A549 (cell line): ENCODE results near the gene FAM240B. TPM values are rescaled to one million over a fixed set of nuclear protein-coding genes. Genes with fewer than 3 reads are reported as not detected.
A peak's percentile ranks its signal among the peaks of the same experiment; 100 is the strongest.

ENCODE experiments used
- ATAC-seq, 2 experiments: fragments of 200-7000 bp in 1 of 2; fragments of >200 bp in 1 of 2; cut with Nextera tagmentation in 1 of 2; cut with Tn5 transposase in 1 of 2; 3 replicates each; pipeline versions ENCODE4 v1.8.0 to v1.9.1; 2018 to 2020; ENCODE audit warnings: mild to moderate bottlenecking in 1 of 2, moderate library complexity in 1 of 2
- CTCF ChIA-PET: fragments of 300-600 bp; sonication (Branson Sonifier 250); formaldehyde crosslinking; extraction: SDS; loops from one replicate; lab custom pipeline; 2021; ENCODE audit warnings: antibody characterized with exemption, inconsistent platforms; lab: Yijun Ruan, JAX
- POLR2A ChIA-PET: fragments of 350-600 bp; formaldehyde crosslinking; extraction: SDS; loops from one replicate; lab custom pipeline; 2021; ENCODE audit warnings: antibody characterized with exemption, inconsistent platforms; lab: Yijun Ruan, JAX
- DNase-seq, 2 experiments: peaks; one replicate each; pipeline versions ENCODE4 v3.0.0 to v3.0.0-alpha.2; 2011 to 2016; ENCODE audit warnings: low read depth in 1 of 2, low spot score in 1 of 2
- FAIRE-seq: peaks from 2 replicates; lab custom pipeline; 2011; peaks lifted over from hg19 to GRCh38; lab: Jason Lieb, UNC
- H3K27ac ChIP-seq, 2 experiments: fragments of >200 bp; sonication (Bioruptor Twin); formaldehyde crosslinking; 3 replicates each; pipeline ENCODE4 v1.5.1; 2016 to 2017
- H3K4me1 ChIP-seq: fragments of >200 bp; sonication (Bioruptor Twin); formaldehyde crosslinking; 3 replicates; pipeline ENCODE4 v1.6.1; 2016
- H3K4me2 ChIP-seq: fragments of >200 bp; sonication (Bioruptor Twin); formaldehyde crosslinking; 3 replicates; pipeline ENCODE4 v1.6.1; 2016
- H3K4me3 ChIP-seq: fragments of >200 bp; sonication (Bioruptor Twin); formaldehyde crosslinking; 3 replicates; pipeline ENCODE4 v1.5.1; 2016
- H3K9me3 ChIP-seq: fragments of >200 bp; sonication (Bioruptor Twin); formaldehyde crosslinking; 3 replicates; pipeline ENCODE4 v1.6.1; 2016
- CBX8 ChIP-seq: fragments of 200-600 bp; sonication (generic); IDR thresholded peaks from 2 replicates; pipeline ENCODE4 v1.6.1; 2016
- CHD4 ChIP-seq: fragments of 200-600 bp; sonication (generic); IDR thresholded peaks from 2 replicates; pipeline ENCODE4 v1.6.1; 2016; ENCODE audit warnings: antibody characterized with exemption, mild to moderate bottlenecking, borderline replicate concordance
- CTCF ChIP-seq: fragments of >200 bp; sonication (Bioruptor Twin); formaldehyde crosslinking; IDR thresholded peaks from 3 replicates; pipeline ENCODE4 v1.5.1; 2016
- E2F6 ChIP-seq: IDR thresholded peaks from 2 replicates; pipeline ENCODE4 v1.6.1; 2012; ENCODE audit warnings: low read depth, borderline replicate concordance
- FOSB ChIP-seq: fragments of 250-450 bp; sonication (Bioruptor Pico); IDR thresholded peaks from 2 replicates; pipeline ENCODE4 v1.5.0; 2020; ENCODE audit warnings: mild to moderate bottlenecking, moderate library complexity
- FOSL2 ChIP-seq, 2 experiments: fragments of 450-650 bp in 1 of 2; fragments of >200 bp in 1 of 2; sonication (Bioruptor Twin) in 1 of 2; formaldehyde crosslinking; IDR thresholded peaks; 2 replicates each; pipeline versions ENCODE4 v1.5.0 to v1.6.1; 2016 to 2020; ENCODE audit warnings: mild to moderate bottlenecking in 1 of 2, moderate library complexity in 1 of 2
- GATA3 ChIP-seq: IDR thresholded peaks from 2 replicates; pipeline ENCODE4 v1.6.1; 2012; ENCODE audit warnings: borderline replicate concordance
- HEYL ChIP-seq: fragments of 250-450 bp; sonication (Bioruptor Pico); IDR thresholded peaks from 2 replicates; pipeline ENCODE4 v1.8.0; 2021; ENCODE audit warnings: mild to moderate bottlenecking, moderate library complexity
- HOXA7 ChIP-seq: fragments of 250-450 bp; sonication (Bioruptor Pico); IDR thresholded peaks from 2 replicates; pipeline ENCODE4 v1.5.0; 2020; ENCODE audit warnings: mild to moderate bottlenecking, moderate library complexity
- JUN ChIP-seq, 2 experiments: fragments of >200 bp; sonication (Bioruptor Twin); formaldehyde crosslinking; IDR thresholded peaks; 2 replicates in 1 of 2; 3 replicates in 1 of 2; pipeline ENCODE4 v1.6.1; 2016 to 2017
- KDM1A ChIP-seq: fragments of 200-600 bp; sonication (generic); IDR thresholded peaks from 2 replicates; pipeline ENCODE4 v1.6.1; 2016; ENCODE audit warnings: low read depth, mild to moderate bottlenecking
- MAFK ChIP-seq: fragments of 450-650 bp; IDR thresholded peaks from 2 replicates; pipeline ENCODE4 v1.6.1; 2014; ENCODE audit not compliant: partially characterized antibody
- MAX ChIP-seq: IDR thresholded peaks from 2 replicates; pipeline ENCODE4 v1.6.1; 2012
- MAZ ChIP-seq: fragments of 150-350 bp; IDR thresholded peaks from 2 replicates; pipeline ENCODE4 v1.6.1; 2014; ENCODE audit warnings: antibody characterized with exemption, low read depth, low read length, borderline replicate concordance
- NFE2L2 ChIP-seq: fragments of 150-350 bp; conservative IDR thresholded peaks from 2 replicates; pipeline ENCODE4 v1.6.1; 2014; ENCODE audit warnings: low read length
- POLR2A ChIP-seq: IDR thresholded peaks from 2 replicates; pipeline ENCODE4 v1.6.1; 2012; ENCODE audit warnings: mild to moderate bottlenecking, low read length
- POLR2AphosphoS2 ChIP-seq: conservative IDR thresholded peaks from 2 replicates; pipeline ENCODE4 v1.6.1; 2012; ENCODE audit warnings: low read length, improper control_type of control experiment, inconsistent platforms
- RAD21 ChIP-seq, 2 experiments: fragments of >200 bp in 1 of 2; sonication (Bioruptor Twin) in 1 of 2; formaldehyde crosslinking in 1 of 2; IDR thresholded peaks in 1 of 2; conservative IDR thresholded peaks in 1 of 2; 2 replicates in 1 of 2; 3 replicates in 1 of 2; pipeline ENCODE4 v1.6.1; 2012 to 2018; ENCODE audit warnings: inconsistent platforms in 1 of 2
- RARB ChIP-seq: fragments of 250-450 bp; sonication (Bioruptor Pico); IDR thresholded peaks from 2 replicates; pipeline ENCODE4 v1.8.0; 2021; ENCODE audit warnings: mild to moderate bottlenecking, moderate library complexity
- RFX5 ChIP-seq: fragments of 450-650 bp; IDR thresholded peaks from 2 replicates; pipeline ENCODE4 v1.7.1; 2014; ENCODE audit warnings: antibody characterized with exemption, mild to moderate bottlenecking, moderate library complexity
- SMC3 ChIP-seq: fragments of >200 bp; sonication (Bioruptor Twin); formaldehyde crosslinking; IDR thresholded peaks from 3 replicates; pipeline ENCODE4 v1.6.1; 2018; ENCODE audit warnings: inconsistent platforms
- ZC3H11A ChIP-seq: fragments of 450-650 bp; IDR thresholded peaks from 2 replicates; pipeline ENCODE4 v1.6.1; 2014; ENCODE audit warnings: antibody characterized with exemption, mild to moderate bottlenecking
- ZFP36 ChIP-seq: fragments of 450-650 bp; IDR thresholded peaks from 2 replicates; pipeline ENCODE4 v1.6.1; 2014; ENCODE audit warnings: borderline replicate concordance; ENCODE audit not compliant: partially characterized antibody
- ZNF302 ChIP-seq: fragments of 250-450 bp; sonication (Bioruptor Pico); IDR thresholded peaks from 2 replicates; pipeline ENCODE4 v1.9.0; 2021; ENCODE audit warnings: inconsistent platforms, mild to moderate bottlenecking, moderate library complexity
- ZSCAN20 ChIP-seq: fragments of 250-450 bp; sonication (Bioruptor Pico); IDR thresholded peaks from 2 replicates; pipeline ENCODE4 v1.8.0; 2022; ENCODE audit warnings: mild to moderate bottlenecking, moderate library complexity
- WGBS: methylation state at CpG from one replicate; pipeline ENCODE4 v1.1.6; 2017; ENCODE audit errors: missing lambda C conversion rate; 5-methylcytosine and 5-hydroxymethylcytosine counted together
- polyA plus RNA-seq, 4 experiments: library from polyadenylated mRNA; depleted of rRNA in 3 of 4; stranded (reverse); fragments of >200 nt; fragmentation: RNase III in 1 of 4; extraction: RNeasy Plus Mini Kit Qiagen cat#74134 plus additional on column Dnase treatment in 1 of 4; gene quantifications; 2 replicates in 3 of 4; 3 replicates in 1 of 4; pipeline ENCODE4 v1.2.3, GENCODE V29; 2011 to 2017
- TF ChIP-seq, protein P1 (sequence below): fragments of 250-450 bp; sonication (Bioruptor Pico); IDR thresholded peaks from 2 replicates; pipeline ENCODE4 v1.5.0; 2020; ENCODE audit warnings: low read depth, mild to moderate bottlenecking, moderate library complexity
- TF ChIP-seq, protein P2 (sequence below): fragments of 200-600 bp; sonication (generic); IDR thresholded peaks from 2 replicates; pipeline ENCODE4 v1.6.1; 2016; ENCODE audit warnings: antibody characterized with exemption, mild to moderate bottlenecking, moderate library complexity

The FAM240B gene
- polyA plus RNA-seq, 2 of the 4 experiments (the other 2 are of a cell fraction), result not detected

- 68% methylated on average over 8 of the region's 8 CpGs for WGBS
- peak overlapping the region; percentile 79 to 88 for H3K27ac ChIP-seq
Measured at GRCh38 chr9:38687992-38688391, 31.9 kb downstream of the FAM240B start.

GRCh38 chr9:38687389-38687842 is 32.5 kb downstream of the FAM240B start:
- H3K27ac ChIP-seq, result peak overlapping the region; percentile 79 to 88
- peak overlapping the region; percentile 27 for H3K4me3 ChIP-seq
- ChIA-PET POLR2A (interaction anchor here (1.3 kb wide), 1 partner anchor 67 kb away, joined by 5 read pairs; the partner anchor contains the start of gene ANKRD18A), CTCF (interaction anchor here (1.2 to 3.7 kb wide), 3 partner anchors 20 to 67 kb away, joined by 4 to 11 read pairs (median 5); partner anchors contain the start of gene ANKRD18A)
- DNase-seq (peak; percentile 58 to 71), FAIRE-seq (no peak), ATAC-seq (peak; percentile 76 to 84)
- WGBS, result 25% methylated on average over 21 of the region's 21 CpGs
- peaks cover 55% of the 10 kb centered on the region for H3K4me1 ChIP-seq
- H3K9me3 ChIP-seq, result no peaks in the 10 kb centered on the region
- peak overlapping the region; percentile 81 for H3K4me2 ChIP-seq
- TF ChIP-seq RAD21 (conservative IDR thresholded peaks at IDR 0.05 in 1 of 2, IDR thresholded peaks at IDR 0.05 in 1 of 2) (no peak), GATA3 (no peak), FOSB (CRISPR knock-in tag) (no peak), CHD4 (no peak), MAX (peak; percentile 67), CBX8 (no peak), RFX5 (no peak), JUN (IDR thresholded peaks at IDR 0.05) (no peak; a peak in 1 of 5 replicates), MAZ (no peak), HOXA7 (no peak), E2F6 (peak; percentile 75; the same call in 1 of the 2 replicates), FOSL2 (IDR thresholded peaks at IDR 0.05) (0 out of 2 replicates have a peak, but pooled peaks have one; percentile 15), FOSL2 (CRISPR knock-in tag; IDR thresholded peaks at IDR 0.05) (peak; percentile 90), NFE2L2 (peak; percentile 59), KDM1A (no peak), MAFK (peak; percentile 79), POLR2A (0 out of 2 replicates have a peak, but pooled peaks have one; percentile 21), CTCF (no peak), POLR2AphosphoS2 (no peak)
- TF ChIP-seq, protein P1, sequence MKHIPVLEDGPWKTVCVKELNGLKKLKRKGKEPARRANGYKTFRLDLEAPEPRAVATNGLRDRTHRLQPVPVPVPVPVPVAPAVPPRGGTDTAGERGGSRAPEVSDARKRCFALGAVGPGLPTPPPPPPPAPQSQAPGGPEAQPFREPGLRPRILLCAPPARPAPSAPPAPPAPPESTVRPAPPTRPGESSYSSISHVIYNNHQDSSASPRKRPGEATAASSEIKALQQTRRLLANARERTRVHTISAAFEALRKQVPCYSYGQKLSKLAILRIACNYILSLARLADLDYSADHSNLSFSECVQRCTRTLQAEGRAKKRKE (CRISPR knock-in tag), result no peak
- TF ChIP-seq, protein P2, sequence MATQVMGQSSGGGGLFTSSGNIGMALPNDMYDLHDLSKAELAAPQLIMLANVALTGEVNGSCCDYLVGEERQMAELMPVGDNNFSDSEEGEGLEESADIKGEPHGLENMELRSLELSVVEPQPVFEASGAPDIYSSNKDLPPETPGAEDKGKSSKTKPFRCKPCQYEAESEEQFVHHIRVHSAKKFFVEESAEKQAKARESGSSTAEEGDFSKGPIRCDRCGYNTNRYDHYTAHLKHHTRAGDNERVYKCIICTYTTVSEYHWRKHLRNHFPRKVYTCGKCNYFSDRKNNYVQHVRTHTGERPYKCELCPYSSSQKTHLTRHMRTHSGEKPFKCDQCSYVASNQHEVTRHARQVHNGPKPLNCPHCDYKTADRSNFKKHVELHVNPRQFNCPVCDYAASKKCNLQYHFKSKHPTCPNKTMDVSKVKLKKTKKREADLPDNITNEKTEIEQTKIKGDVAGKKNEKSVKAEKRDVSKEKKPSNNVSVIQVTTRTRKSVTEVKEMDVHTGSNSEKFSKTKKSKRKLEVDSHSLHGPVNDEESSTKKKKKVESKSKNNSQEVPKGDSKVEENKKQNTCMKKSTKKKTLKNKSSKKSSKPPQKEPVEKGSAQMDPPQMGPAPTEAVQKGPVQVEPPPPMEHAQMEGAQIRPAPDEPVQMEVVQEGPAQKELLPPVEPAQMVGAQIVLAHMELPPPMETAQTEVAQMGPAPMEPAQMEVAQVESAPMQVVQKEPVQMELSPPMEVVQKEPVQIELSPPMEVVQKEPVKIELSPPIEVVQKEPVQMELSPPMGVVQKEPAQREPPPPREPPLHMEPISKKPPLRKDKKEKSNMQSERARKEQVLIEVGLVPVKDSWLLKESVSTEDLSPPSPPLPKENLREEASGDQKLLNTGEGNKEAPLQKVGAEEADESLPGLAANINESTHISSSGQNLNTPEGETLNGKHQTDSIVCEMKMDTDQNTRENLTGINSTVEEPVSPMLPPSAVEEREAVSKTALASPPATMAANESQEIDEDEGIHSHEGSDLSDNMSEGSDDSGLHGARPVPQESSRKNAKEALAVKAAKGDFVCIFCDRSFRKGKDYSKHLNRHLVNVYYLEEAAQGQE, result no peak

More at GRCh38 chr9:38687992-38688391, 31.9 kb downstream of the FAM240B start:
- H3K4me2 ChIP-seq, result peak overlapping the region; percentile 81
- POLR2A ChIA-PET, result interaction anchor here (1.3 kb wide), 1 partner anchor 68 kb away, joined by 5 read pairs; the partner anchor contains the start of gene ANKRD18A
- H3K4me1 ChIP-seq, result peaks cover 49% of the 10 kb centered on the region
- CTCF ChIA-PET, result interaction anchor here (1.8 to 3.7 kb wide), 2 partner anchors 46 to 67 kb away, joined by 4 to 11 read pairs; partner anchors contain the start of gene ANKRD18A
- no peaks in the 10 kb centered on the region for H3K9me3 ChIP-seq
- FAIRE-seq (no peak), ATAC-seq (peak; percentile 6; a peak in 4 of 6 replicates), DNase-seq (no peak)
- peak overlapping the region; percentile 27; the same call in 2 of the 3 replicates for H3K4me3 ChIP-seq
- TF ChIP-seq FOSB (CRISPR knock-in tag), result no peak
- TF ChIP-seq RARB (CRISPR knock-in tag), result no peak
- no peak for TF ChIP-seq HEYL (CRISPR knock-in tag)
- no peak for TF ChIP-seq ZFP36
- no peak for TF ChIP-seq ZSCAN20 (CRISPR knock-in tag)
- TF ChIP-seq SMC3, result no peak
- TF ChIP-seq ZNF302 (CRISPR knock-in tag), result no peak
- no peak for TF ChIP-seq ZC3H11A
- TF ChIP-seq CTCF, result no peak
